PC-9 (cell line): Measurements from ENCODE around the gene ZNRF4. TPM values are rescaled to one million over a fixed set of nuclear protein-coding genes. Genes with fewer than 3 reads are reported as not detected.

ENCODE experiments used
- BruUV-seq: library from RNA; stranded (reverse); fragments of 400-500 nt; replicated peaks from 2 replicates; lab custom pipeline; 2021; lab: Mats Ljungman, UMichigan
- CTCF ChIA-PET: fragments of 300-600 bp; sonication (Branson Sonifier 250); formaldehyde crosslinking; loops from one replicate; lab custom pipeline; 2022; ENCODE audit warnings: antibody characterized with exemption; lab: Charles Lee
- POLR2A ChIA-PET: fragments of 300-600 bp; sonication (Branson Sonifier 250); formaldehyde crosslinking; loops from one replicate; lab custom pipeline; 2022; ENCODE audit warnings: antibody characterized with exemption; ENCODE audit not compliant: unreplicated experiment; lab: Charles Lee
- DNase-seq, 2 experiments: peaks; one replicate each; pipeline versions ENCODE4 v3.0.0 to v3.0.0-alpha.2; 2015 to 2022; ENCODE audit warnings: mixed read lengths in 1 of 2
- H2AFZ ChIP-seq: fragments of 200-600 bp; sonication (generic); 2 replicates; pipeline ENCODE4 v1.8.1; 2017; ENCODE audit warnings: antibody characterized with exemption
- H3F3A ChIP-seq: fragments of 200-600 bp; sonication (generic); 2 replicates; pipeline ENCODE4 v1.8.1; 2017; ENCODE audit warnings: antibody characterized with exemption, mild to moderate bottlenecking, low read depth; ENCODE audit not compliant: insufficient read depth
- H3K27ac ChIP-seq: fragments of 200-600 bp; sonication (generic); 2 replicates; pipeline ENCODE4 v1.6.1; 2016; ENCODE audit warnings: mixed run types
- H3K27me3 ChIP-seq: fragments of 200-600 bp; sonication (generic); 2 replicates; pipeline ENCODE4 v1.6.1; 2016; ENCODE audit warnings: low read depth, mixed run types; ENCODE audit not compliant: insufficient read depth
- H3K36me3 ChIP-seq: fragments of 200-600 bp; sonication (generic); 2 replicates; pipeline ENCODE4 v1.6.1; 2016; ENCODE audit warnings: low read depth, mixed run types
- H3K4me1 ChIP-seq: fragments of 200-600 bp; sonication (generic); replicated peaks from 2 replicates; pipeline ENCODE4 v1.6.1; 2016; ENCODE audit warnings: mixed run types; ENCODE audit not compliant: insufficient read depth
- H3K4me2 ChIP-seq: fragments of 200-600 bp; sonication (generic); 2 replicates; pipeline ENCODE4 v1.6.1; 2017; ENCODE audit warnings: mixed run types
- H3K4me3 ChIP-seq: fragments of 200-600 bp; sonication (generic); 2 replicates; pipeline ENCODE4 v1.6.1; 2016; ENCODE audit warnings: mixed run types
- H3K79me2 ChIP-seq: fragments of 200-600 bp; sonication (generic); 2 replicates; pipeline ENCODE4 v1.6.1; 2017; ENCODE audit warnings: low read depth, mixed run types
- H3K9me2 ChIP-seq: fragments of 200-600 bp; sonication (generic); 2 replicates; pipeline ENCODE4 v1.8.1; 2017; ENCODE audit warnings: mild to moderate bottlenecking; ENCODE audit not compliant: insufficient read depth
- H3K9me3 ChIP-seq: fragments of 200-600 bp; sonication (generic); 2 replicates; pipeline ENCODE4 v1.8.1; 2016; ENCODE audit warnings: low read depth; ENCODE audit not compliant: insufficient read depth
- H4K20me1 ChIP-seq: fragments of 200-600 bp; sonication (generic); 2 replicates; pipeline ENCODE4 v1.8.1; 2017; ENCODE audit not compliant: insufficient read depth
- EZH2 ChIP-seq: fragments of 200-600 bp; sonication (generic); IDR thresholded peaks from 2 replicates; pipeline ENCODE4 v1.8.0; 2017; ENCODE audit warnings: antibody characterized with exemption, low read depth
- intact Hi-C: fragments of 100-400 bp; cut with micrococcal nuclease; formaldehyde crosslinking; loops from one replicate; pipeline ENCODE4 v1.10.0; 2022; ENCODE audit not compliant: unreplicated experiment
- total RNA-seq: library from RNA; stranded (reverse); gene quantifications from 2 replicates; pipeline ENCODE4 v1.2.3, GENCODE V29; 2021
- TF ChIP-seq, protein P1 (sequence below): fragments of 200-600 bp; sonication (generic); conservative IDR thresholded peaks from 2 replicates; pipeline ENCODE4 v1.6.1; 2017; ENCODE audit warnings: mixed run types, antibody characterized with exemption, mild to moderate bottlenecking, moderate library complexity

Gene ZNRF4
- total RNA-seq, 1 experiment from 2014 or later, result not detected

DNA sequence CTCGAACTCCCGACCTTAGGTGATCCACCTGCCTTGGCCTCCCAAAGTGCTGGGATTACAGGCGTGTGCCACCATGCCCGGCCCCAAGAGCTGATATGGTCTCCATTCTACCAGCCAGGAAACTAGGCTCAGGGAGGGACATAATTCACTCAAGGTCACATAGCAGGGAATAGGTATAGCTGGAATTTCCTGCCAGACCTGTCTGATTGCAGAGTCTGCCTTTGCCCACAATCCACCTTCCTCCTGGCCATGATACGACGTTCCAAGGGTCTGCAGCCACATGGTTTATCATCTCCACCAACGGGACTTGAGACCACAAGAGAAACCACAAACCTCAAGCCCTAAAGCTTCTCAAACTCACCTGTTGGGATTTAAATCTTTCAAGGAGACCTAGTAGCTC lies 32.0 kb downstream of the ZNRF4 start:
- no peaks in the 10 kb centered on the region for H3K27me3 ChIP-seq
- peak overlapping the region; percentile 12 for H3K4me2 ChIP-seq
- no peaks in the 10 kb centered on the region for H3K9me3 ChIP-seq
- H3K9me2 ChIP-seq, result no peaks in the 10 kb centered on the region
- 0 out of 2 replicates have a peak overlapping the region, but pooled peaks have one; percentile 31 for H2AFZ ChIP-seq
- H3K79me2 ChIP-seq, result no peaks in the 10 kb centered on the region
- H3K4me1 ChIP-seq, result peaks cover 10% of the 10 kb centered on the region; the same call in 1 of the 2 replicates
- BruUV-seq, result no TSS peak
- DNase-seq, result peak; percentile 39 to 70
- ChIA-PET CTCF (no interaction called here), POLR2A (interaction anchor here (0.6 kb wide), 1 partner anchor 17 kb away, joined by 3 read pairs; no protein-coding TSS in a partner anchor)
- no peak for TF ChIP-seq EZH2
- TF ChIP-seq, protein P1, sequence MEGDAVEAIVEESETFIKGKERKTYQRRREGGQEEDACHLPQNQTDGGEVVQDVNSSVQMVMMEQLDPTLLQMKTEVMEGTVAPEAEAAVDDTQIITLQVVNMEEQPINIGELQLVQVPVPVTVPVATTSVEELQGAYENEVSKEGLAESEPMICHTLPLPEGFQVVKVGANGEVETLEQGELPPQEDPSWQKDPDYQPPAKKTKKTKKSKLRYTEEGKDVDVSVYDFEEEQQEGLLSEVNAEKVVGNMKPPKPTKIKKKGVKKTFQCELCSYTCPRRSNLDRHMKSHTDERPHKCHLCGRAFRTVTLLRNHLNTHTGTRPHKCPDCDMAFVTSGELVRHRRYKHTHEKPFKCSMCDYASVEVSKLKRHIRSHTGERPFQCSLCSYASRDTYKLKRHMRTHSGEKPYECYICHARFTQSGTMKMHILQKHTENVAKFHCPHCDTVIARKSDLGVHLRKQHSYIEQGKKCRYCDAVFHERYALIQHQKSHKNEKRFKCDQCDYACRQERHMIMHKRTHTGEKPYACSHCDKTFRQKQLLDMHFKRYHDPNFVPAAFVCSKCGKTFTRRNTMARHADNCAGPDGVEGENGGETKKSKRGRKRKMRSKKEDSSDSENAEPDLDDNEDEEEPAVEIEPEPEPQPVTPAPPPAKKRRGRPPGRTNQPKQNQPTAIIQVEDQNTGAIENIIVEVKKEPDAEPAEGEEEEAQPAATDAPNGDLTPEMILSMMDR, result no peak
- intact Hi-C loops, result no loop called here
- 0 out of 2 replicates have a peak overlapping the region, but pooled peaks have one; percentile 32 for H3K27ac ChIP-seq
- no peaks in the 10 kb centered on the region for H3K36me3 ChIP-seq
- H3K4me3 ChIP-seq, result no peak overlapping the region
- H3F3A ChIP-seq, result no peaks in the 10 kb centered on the region
- no peaks in the 10 kb centered on the region for H4K20me1 ChIP-seq

DNA sequence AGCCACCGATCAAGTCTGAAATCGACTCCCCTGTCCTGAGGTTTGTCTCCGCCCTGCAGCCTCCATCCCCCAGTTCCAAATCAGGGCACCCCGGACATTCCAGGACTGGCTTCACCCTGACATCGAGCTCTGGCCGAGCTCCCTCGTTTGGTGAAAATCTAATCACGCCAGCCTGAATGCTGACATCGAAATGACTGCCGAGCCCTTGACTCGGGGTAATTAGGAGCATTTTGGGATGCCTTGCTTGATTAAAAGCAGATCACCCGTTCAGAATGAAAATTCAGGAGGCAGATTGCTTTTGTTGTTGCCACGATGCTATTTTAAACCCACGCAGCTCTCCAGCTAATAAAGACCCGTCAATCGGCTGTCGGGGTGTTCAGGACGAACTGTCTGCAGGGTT lies 34.3 kb downstream of the ZNRF4 start:
- Histone ChIP-seq H4K20me1 (no peaks in the 10 kb centered on the region), H3K79me2 (no peaks in the 10 kb centered on the region), H3K27ac (no peak overlapping the region), H2AFZ (no peak overlapping the region), H3K36me3 (no peaks in the 10 kb centered on the region), H3K4me1 (peaks cover 10% of the 10 kb centered on the region; the same call in 1 of the 2 replicates), H3K9me3 (no peaks in the 10 kb centered on the region), H3K9me2 (no peaks in the 10 kb centered on the region), H3F3A (no peaks in the 10 kb centered on the region), H3K4me2 (no peak overlapping the region), H3K27me3 (no peaks in the 10 kb centered on the region), H3K4me3 (no peak overlapping the region)
- intact Hi-C loops, result no loop called here
- no peak for DNase-seq
- POLR2A ChIA-PET, result no interaction called here
- CTCF ChIA-PET, result no interaction called here
- TF ChIP-seq, protein P1, result no peak
- TF ChIP-seq EZH2, result no peak
- no TSS peak for BruUV-seq

DNA sequence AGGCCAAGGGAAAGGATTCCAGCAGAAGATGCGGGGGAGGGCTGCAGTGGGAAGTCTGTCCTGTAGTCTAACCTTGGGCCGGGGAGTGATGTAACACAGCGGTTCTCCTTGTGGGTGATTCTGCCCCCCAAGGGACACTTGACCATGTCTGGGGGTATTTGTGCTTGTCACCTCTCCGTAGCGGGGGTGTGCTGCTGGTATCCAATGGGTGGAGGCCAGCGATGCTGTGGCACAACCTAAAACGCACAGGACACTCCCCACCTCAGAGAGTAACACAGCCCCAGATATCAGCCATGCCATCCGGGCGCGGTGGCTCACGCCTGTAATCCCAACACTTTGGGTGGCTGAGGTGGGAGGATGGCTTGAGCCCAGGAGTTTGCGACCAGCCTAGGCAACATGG lies 36.3 kb downstream of the ZNRF4 start:
- no peaks in the 10 kb centered on the region for H4K20me1 ChIP-seq
- DNase-seq, result no peak
- TF ChIP-seq, protein P1, result no peak
- TF ChIP-seq EZH2, result no peak
- CTCF ChIA-PET, result no interaction called here
- peaks cover 10% of the 10 kb centered on the region; the same call in 1 of the 2 replicates for H3K4me1 ChIP-seq
- BruUV-seq, result no TSS peak
- no peaks in the 10 kb centered on the region for H3K9me2 ChIP-seq
- no peaks in the 10 kb centered on the region for H3K27me3 ChIP-seq
- no peaks in the 10 kb centered on the region for H3K36me3 ChIP-seq
- intact Hi-C loops, result no loop called here
- H3K9me3 ChIP-seq, result no peaks in the 10 kb centered on the region
- H3K27ac ChIP-seq, result no peak overlapping the region
- H3K4me3 ChIP-seq, result no peak overlapping the region
- no peak overlapping the region for H3K4me2 ChIP-seq
- H3F3A ChIP-seq, result no peaks in the 10 kb centered on the region
- no peaks in the 10 kb centered on the region for H3K79me2 ChIP-seq
- POLR2A ChIA-PET, result no interaction called here
- no peak overlapping the region for H2AFZ ChIP-seq
